GM19035 (cell line): ENCODE data around the gene ACP2.

Experiments used
- ATAC-seq: cut with Tn5 transposase; IDR thresholded peaks from one replicate; pipeline ENCODE4 v1.9.1; 2021; ENCODE audit not compliant: unreplicated experiment

ACP2 gene

GRCh38 chr11:47269002-47269828 lies 20.6 kb upstream of the ACP2 start:
- peak; percentile 62 for ATAC-seq

GRCh38 chr11:47268448-47269001 lies 19.9 kb upstream of the ACP2 start:
- ATAC-seq = no peak

- ATAC-seq = no peak
Measured at GRCh38 chr11:47267876-47268275, 19.3 kb upstream of the ACP2 start.

- ATAC-seq = no peak
Measured at GRCh38 chr11:47264521-47264920, 15.9 kb upstream of the ACP2 start.

GRCh38 chr11:47264119-47264518 lies 15.5 kb upstream of the ACP2 start:
- ATAC-seq = no peak

GRCh38 chr11:47261291-47261800 lies 12.7 kb upstream of the ACP2 start:
- ATAC-seq = no peak

DNA sequence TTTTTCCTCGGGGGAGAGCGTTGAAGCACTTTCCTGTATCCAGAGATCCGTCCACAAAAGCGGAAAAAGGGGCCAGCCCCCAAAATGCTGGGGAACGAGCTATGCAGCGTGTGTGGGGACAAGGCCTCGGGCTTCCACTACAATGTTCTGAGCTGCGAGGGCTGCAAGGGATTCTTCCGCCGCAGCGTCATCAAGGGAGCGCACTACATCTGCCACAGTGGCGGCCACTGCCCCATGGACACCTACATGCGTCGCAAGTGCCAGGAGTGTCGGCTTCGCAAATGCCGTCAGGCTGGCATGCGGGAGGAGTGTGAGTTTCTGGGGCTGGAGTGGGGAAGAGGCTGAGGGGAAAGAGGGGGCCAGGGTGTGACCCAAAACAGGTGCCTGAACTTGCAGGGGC lies 11.8 kb upstream of the ACP2 start:
- ATAC-seq = no peak

DNA sequence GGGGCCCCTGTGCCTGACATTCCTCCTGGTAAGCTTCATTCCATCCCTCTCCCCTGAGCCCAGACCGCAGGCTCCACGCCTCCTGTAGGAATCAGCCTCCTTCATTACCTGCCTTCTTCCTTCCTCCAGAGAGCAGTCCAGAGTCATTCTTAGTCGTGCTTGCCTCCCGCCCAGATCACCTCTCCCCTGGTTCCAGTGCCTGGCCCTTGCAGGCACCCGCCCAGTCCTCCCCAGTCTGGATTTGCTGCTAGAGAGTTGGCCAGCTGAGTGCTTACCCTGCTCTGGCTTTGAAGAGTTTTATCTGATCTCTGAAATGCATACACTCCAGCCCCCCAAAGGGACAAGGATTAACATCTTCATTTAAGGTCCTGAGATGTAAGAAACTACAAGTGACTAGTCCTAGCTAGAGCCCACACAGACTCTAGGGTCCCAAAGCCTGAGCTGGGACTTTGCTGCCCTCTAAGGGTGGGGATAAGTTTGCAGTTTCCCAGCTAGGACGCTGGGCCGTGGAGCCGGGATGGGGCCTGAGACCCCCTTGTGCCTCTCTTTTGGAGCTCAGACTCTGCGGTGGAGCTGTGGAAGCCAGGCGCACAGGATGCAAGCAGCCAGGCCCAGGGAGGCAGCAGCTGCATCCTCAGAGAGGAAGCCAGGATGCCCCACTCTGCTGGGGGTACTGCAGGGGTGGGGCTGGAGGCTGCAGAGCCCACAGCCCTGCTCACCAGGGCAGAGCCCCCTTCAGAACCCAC lies 10.8 kb upstream of the ACP2 start:
- ATAC-seq = no peak

- no peak for ATAC-seq
Measured at GRCh38 chr11:47258317-47258902, 9.8 kb upstream of the ACP2 start.

- ATAC-seq = no peak
Measured at GRCh38 chr11:47257517-47258316, 9.1 kb upstream of the ACP2 start, which contains the start of gene NR1H3. NR1H3 (plus strand) TSS chr11:47257996; CDS start chr11:47259217, 1,221 bp downstream.

- ATAC-seq = no peak
Measured at GRCh38 chr11:47257177-47257516, 8.5 kb upstream of the ACP2 start.

GRCh38 chr11:47256374-47256773 lies 7.8 kb upstream of the ACP2 start:
- no peak for ATAC-seq

- ATAC-seq = no peak
Measured at GRCh38 chr11:47254386-47254785, 5.8 kb upstream of the ACP2 start.

DNA sequence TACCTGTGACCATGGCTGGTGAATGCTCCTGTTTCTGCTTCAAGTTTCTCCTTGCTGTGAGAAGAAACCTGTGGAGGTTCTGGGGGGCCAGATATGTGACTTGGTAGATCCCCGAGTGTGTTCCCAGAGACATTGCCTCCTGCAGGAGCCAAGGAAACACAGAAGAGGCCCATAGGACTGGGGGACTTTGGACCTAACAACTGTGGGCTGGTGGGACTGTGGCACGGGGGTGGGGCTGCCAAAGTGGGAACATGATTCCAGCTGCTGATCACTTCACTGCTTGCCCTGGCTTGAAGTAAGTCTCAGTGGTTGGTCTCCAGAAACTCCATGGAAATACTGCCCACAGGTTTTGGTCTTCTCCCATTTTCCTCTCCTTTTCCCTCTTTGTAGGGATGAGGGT lies 5.0 kb upstream of the ACP2 start:
- ATAC-seq = no peak

DNA sequence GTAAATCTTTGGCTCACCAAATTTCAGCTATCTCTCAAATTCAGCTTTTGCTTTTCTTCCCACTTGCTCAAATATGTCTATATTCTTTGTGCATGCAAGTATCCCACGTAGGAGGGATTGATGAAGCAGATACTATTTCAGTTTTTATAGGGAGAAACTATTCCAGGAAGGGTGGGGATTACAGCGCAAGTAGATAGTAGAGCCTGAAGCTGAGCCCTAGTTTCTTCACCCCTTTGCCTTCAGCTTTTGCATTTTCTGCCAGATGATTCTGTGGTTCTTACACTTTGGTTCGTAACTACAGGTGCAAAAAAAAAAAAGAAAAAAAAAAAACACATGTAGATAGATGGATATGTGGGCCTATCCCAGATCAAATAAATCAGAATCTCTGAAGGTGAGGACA lies 3.1 kb upstream of the ACP2 start:
- no peak for ATAC-seq

DNA sequence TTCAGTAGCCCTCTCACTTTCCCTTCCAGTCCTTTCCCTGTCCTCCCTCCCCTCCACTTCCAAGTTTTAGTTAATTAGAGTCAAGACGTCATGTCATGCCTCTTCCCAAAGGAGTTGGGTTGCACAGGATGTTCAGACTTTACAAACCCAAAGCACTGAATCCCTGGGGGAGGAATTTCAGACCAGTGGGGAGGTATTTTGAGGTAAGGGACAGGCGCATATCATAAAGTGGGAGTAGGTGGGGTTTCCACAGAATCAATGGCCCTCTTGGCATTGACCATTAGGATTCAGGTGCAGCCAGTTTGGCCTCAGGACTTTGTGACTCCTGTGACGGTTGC lies 733 bp upstream of the ACP2 start:
- ATAC-seq = no peak

GRCh38 chr11:47248304-47248663 lies 330 bp downstream of the ACP2 start:
- peak; percentile 21 for ATAC-seq

DNA sequence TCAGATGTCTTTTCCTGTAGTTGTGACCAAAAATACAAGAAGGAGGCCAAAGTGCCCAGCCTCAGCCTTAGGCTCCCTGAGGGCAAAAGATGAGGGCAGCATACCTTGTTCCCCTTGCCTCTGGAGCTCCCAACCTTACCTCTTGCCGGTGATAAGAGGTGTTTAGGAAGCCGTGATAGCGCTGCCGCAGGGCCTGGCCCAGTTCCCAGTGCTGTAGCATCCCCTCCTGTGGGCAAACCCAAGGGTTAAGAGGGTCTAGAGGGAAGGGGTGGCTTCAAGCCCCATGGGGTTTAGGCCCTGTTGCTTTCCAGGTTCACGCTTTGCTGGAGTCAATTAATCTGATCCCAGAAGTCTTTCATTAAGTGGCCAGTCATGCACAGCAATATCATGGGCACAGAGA lies 1.1 kb downstream of the ACP2 start:
- no peak for ATAC-seq

DNA sequence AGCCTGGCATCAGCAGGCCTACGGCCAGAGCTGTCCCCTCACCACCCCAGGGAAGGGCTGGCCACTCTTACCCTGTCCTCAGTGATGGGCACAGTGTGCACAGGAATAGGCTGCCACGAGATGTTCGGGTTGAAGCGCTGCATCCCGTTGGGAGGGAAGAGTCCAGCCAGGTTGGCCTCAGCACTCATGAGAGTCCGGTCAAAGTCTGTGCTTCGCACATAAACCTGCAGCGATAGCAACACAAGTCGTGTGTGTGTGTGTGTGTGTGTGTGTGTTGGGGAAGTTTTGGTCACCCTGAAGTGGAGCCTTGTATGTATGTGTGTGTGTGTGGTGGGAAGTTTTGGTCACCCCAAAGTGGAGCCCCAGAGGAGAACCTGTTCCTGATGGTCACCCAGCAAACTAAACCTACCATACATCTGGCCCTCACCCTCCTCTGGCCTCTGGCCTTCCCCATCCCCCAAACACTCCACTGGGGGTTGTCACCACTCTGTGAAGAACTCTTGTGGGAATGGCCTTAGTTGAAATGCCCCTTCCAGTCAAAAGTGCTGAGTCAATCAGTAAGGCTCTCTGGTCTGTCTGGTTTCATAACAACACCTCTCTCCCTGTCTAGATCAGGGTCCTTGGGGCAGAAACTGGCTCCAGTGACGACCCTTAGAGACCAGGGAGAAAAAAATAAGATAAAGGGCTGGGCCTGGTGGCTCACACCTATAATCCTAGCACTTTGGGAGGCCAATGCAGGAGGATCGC lies 2.8 kb downstream of the ACP2 start:
- no peak for ATAC-seq
